ENCODE data around the gene ZNF530.

The ZNF530 gene

GRCh38 chr19:57620673-57621348 is 21.1 kb downstream of the ZNF530 start:
- Histone ChIP-seq H3K27ac (replicated peaks) (no peak overlapping the region), H3K27me3 (ENCODE audit: insufficient read depth, poor library complexity, severe bottlenecking) (no peaks in the 10 kb centered on the region), H3K4me3 (replicated peaks; ENCODE audit: insufficient read depth, low read length) (no peak overlapping the region)
- TF ChIP-seq GABPA (IDR thresholded peaks at IDR 0.05; ENCODE audit: low read depth) = no peak
- DNase-seq (ENCODE audit: low read depth in 1 of 2, low spot score in 1 of 2) = no peak

- no peak for DNase-seq (ENCODE audit: low read depth in 1 of 2, low spot score in 1 of 2)
- Histone ChIP-seq H3K27ac (replicated peaks) (no peak overlapping the region), H3K4me3 (replicated peaks; ENCODE audit: insufficient read depth, low read length) (no peak overlapping the region), H3K27me3 (ENCODE audit: insufficient read depth, poor library complexity, severe bottlenecking) (no peaks in the 10 kb centered on the region)
- TF ChIP-seq REST (IDR thresholded peaks at IDR 0.05; ENCODE audit: insufficient replicate concordance, low read depth) (no peak), GABPA (IDR thresholded peaks at IDR 0.05; ENCODE audit: low read depth) (no peak), SPI1 (IDR thresholded peaks at IDR 0.05; ENCODE audit: borderline replicate concordance, low read depth) (no peak), POLR2AphosphoS5 (IDR thresholded peaks at IDR 0.05; ENCODE audit: low read depth) (no peak)
- TF ChIP-seq, protein P1, sequence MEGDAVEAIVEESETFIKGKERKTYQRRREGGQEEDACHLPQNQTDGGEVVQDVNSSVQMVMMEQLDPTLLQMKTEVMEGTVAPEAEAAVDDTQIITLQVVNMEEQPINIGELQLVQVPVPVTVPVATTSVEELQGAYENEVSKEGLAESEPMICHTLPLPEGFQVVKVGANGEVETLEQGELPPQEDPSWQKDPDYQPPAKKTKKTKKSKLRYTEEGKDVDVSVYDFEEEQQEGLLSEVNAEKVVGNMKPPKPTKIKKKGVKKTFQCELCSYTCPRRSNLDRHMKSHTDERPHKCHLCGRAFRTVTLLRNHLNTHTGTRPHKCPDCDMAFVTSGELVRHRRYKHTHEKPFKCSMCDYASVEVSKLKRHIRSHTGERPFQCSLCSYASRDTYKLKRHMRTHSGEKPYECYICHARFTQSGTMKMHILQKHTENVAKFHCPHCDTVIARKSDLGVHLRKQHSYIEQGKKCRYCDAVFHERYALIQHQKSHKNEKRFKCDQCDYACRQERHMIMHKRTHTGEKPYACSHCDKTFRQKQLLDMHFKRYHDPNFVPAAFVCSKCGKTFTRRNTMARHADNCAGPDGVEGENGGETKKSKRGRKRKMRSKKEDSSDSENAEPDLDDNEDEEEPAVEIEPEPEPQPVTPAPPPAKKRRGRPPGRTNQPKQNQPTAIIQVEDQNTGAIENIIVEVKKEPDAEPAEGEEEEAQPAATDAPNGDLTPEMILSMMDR (IDR thresholded peaks at IDR 0.05; ENCODE audit: insufficient read depth, low read length) = no peak
Observed at GRCh38 chr19:57623091-57623490, 23.4 kb downstream of the ZNF530 start.

GRCh38 chr19:57632987-57633831 is 33.5 kb downstream of the ZNF530 start, which contains the start of gene ZNF211:
Gene ZNF211 (plus strand): TSS chr19:57633168. CDS start chr19:57633347, 179 bp downstream.
- DNase-seq (ENCODE audit: low read depth in 1 of 2, low spot score in 1 of 2) = peak; percentile 81 to 93
- no peak for TF ChIP-seq POLR2AphosphoS5 (IDR thresholded peaks at IDR 0.05; ENCODE audit: low read depth)
- peak; percentile 83 for TF ChIP-seq GABPA (IDR thresholded peaks at IDR 0.05; ENCODE audit: low read depth)
- Histone ChIP-seq H3K27ac (replicated peaks) (peak within 1 kb of the TSS; percentile 58), H3K27me3 (ENCODE audit: insufficient read depth, poor library complexity, severe bottlenecking) (no peaks in the 10 kb centered on the region), H3K4me3 (replicated peaks; ENCODE audit: insufficient read depth, low read length) (peak within 1 kb of the TSS; percentile 87)

DNA sequence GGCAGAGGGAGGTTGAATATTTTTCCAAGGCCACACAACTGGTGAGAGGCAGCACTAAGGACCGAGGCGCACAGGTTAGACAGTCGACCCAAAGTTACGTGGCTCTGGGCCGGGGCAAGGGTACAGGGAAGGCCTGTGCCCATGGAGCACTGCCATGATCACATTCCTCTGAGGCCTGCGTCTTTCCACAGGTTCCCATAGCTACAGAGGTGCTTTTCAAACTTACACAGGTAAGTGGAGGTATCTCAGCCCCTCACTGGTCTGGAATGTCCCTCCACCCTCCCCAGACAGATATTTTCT is 34.1 kb downstream of the ZNF530 start:
- Histone ChIP-seq H3K27me3 (ENCODE audit: insufficient read depth, poor library complexity, severe bottlenecking) (no peaks in the 10 kb centered on the region), H3K4me3 (replicated peaks; ENCODE audit: insufficient read depth, low read length) (peak overlapping the region; percentile 87), H3K27ac (replicated peaks) (no peak overlapping the region)
- TF ChIP-seq POLR2AphosphoS5 (IDR thresholded peaks at IDR 0.05; ENCODE audit: low read depth) = no peak
- no peak for TF ChIP-seq REST (IDR thresholded peaks at IDR 0.05; ENCODE audit: insufficient replicate concordance, low read depth)
- no peak for TF ChIP-seq SPI1 (IDR thresholded peaks at IDR 0.05; ENCODE audit: borderline replicate concordance, low read depth)
- TF ChIP-seq GABPA (IDR thresholded peaks at IDR 0.05; ENCODE audit: low read depth) = no peak
- TF ChIP-seq, protein P1 (IDR thresholded peaks at IDR 0.05; ENCODE audit: insufficient read depth, low read length) = no peak
- DNase-seq (ENCODE audit: low read depth in 1 of 2, low spot score in 1 of 2) = no peak

Data from HL-60 (cell line).